ENCODE results near the gene CAPN10.
"Not testable (repeated sequence)": the region's sequence is repeated elsewhere in the genome, so short reads cannot be mapped to it uniquely, and the experiment has no call there.

GRCh38 chr2:240616860-240617666, 30.5 kb downstream of the CAPN10 start:
- not testable (repeated sequence) for TF ChIP-seq CTCF, POLR2A (IDR thresholded peaks at IDR 0.05)

Measured in breast epithelium (tissue), 3 donors.